GM12801 (cell line): Measurements from ENCODE around the gene TMEM255A.

Experiments used
- TF ChIP-seq, protein P1 (sequence below): IDR thresholded peaks from one replicate; pipeline ENCODE4 v1.5.1; 2011; ENCODE audit warnings: control low read depth; ENCODE audit not compliant: insufficient read length; ENCODE audit errors: extremely low read depth

The TMEM255A gene

DNA sequence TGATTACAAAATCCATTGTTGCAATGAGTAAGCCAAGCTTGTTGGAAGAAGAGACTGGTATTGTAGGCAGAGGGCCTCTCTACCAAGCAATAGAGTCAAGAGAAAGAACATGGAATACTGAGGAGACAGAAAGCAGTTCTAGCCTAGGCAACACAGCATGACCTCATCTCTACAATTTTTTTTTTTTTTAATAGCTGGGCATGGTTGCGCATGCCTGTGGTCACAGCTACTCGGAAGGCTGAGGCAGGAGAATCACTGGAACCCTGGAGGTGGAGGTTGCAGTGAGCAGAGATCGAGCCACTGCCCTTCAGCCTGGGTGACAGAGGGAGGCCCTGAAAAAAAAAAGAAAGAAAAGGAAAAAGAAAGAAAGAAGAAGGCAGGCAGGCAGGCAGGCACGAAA, 72.3 kb downstream of the TMEM255A start:
- TF ChIP-seq, protein P1, sequence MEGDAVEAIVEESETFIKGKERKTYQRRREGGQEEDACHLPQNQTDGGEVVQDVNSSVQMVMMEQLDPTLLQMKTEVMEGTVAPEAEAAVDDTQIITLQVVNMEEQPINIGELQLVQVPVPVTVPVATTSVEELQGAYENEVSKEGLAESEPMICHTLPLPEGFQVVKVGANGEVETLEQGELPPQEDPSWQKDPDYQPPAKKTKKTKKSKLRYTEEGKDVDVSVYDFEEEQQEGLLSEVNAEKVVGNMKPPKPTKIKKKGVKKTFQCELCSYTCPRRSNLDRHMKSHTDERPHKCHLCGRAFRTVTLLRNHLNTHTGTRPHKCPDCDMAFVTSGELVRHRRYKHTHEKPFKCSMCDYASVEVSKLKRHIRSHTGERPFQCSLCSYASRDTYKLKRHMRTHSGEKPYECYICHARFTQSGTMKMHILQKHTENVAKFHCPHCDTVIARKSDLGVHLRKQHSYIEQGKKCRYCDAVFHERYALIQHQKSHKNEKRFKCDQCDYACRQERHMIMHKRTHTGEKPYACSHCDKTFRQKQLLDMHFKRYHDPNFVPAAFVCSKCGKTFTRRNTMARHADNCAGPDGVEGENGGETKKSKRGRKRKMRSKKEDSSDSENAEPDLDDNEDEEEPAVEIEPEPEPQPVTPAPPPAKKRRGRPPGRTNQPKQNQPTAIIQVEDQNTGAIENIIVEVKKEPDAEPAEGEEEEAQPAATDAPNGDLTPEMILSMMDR = no peak

DNA sequence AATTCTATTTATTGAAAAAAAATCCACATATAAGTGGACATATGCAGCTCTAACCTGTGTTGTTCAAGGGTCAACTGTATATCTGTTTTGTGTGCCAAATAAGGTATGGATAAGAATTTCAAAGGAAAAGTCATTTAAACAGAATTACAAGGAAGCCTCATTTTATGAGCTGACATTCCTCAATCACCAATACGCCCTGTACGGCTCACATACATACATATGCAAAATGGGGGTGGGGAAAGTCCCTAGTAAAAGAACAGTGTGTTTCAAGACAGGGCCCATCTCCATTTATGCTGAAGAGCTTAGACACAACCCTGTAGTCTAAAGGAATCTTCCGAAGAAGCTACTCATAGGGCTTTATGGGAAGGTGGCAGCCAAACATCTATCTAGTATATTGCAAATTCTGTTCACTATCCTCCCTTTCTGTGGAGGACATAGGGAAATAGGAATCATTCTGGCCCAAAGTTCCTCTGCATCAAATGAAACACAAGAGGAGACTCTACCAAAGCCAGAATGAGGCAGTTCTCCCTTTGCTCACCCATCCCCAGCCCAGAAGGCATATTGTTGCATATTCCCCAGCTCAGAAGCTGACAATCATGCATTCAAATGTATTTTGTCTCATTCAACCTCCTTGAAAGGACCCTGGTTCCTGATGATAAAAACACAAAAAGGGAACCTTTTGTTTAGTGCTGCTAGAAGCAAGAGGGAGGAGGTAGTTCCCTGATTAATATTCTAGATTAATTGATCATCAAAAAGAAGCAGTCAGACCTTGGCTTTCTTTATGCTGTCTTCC, 74.4 kb downstream of the TMEM255A start:
- TF ChIP-seq, protein P1 = no peak

DNA sequence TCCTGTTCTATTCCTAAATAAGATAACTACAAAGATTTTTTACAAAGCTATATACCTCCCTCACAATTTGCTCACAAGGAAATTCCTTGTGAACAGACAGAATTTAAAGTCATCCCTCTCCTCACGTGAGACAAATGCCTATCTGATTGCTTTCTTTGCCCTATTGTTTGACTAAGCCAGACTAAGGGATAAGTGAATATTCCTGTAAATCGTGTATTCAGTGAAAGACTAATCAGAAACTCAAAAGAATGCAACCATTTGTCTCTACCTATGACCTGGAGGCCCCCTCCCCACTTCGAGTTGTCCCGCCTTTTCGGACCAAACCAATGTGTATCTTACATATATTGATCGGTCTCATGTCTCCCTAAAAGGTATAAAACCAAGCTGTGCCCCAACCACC, 76.0 kb downstream of the TMEM255A start:
- TF ChIP-seq, protein P1 = no peak

DNA sequence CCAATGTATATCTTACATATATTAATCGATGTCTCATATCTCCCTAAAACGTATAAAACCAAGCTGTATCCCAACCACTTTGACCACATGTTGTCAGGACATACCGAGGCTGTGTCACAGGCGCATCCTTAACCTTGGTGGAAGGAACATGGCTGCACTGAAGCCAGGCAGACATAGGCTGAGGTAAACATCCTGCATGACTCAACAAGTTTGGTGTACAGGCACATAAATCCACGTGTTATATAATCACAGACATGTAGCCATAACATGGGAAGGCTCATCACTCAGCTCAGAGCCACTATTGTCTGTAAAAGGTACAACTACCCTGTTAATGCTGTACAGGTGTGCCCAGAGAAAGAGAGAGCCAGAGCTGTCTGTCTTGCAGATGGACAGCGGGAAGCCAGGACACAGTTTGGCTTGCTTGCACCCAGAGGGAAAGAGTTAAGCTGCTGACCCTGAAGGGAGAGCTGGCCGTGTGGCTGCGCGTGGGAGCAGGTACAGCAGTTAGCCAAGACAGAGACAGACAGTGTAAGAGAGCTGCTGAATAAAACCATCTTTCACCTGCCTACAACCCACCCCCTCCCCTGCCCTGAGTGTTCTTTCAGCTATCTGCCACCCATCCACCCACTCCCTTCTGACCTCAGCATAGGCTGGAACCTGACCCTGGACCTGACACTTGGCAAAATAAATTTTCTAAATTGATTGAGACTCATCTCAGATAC, 82.9 kb downstream of the TMEM255A start:
- TF ChIP-seq, protein P1 = no peak

DNA sequence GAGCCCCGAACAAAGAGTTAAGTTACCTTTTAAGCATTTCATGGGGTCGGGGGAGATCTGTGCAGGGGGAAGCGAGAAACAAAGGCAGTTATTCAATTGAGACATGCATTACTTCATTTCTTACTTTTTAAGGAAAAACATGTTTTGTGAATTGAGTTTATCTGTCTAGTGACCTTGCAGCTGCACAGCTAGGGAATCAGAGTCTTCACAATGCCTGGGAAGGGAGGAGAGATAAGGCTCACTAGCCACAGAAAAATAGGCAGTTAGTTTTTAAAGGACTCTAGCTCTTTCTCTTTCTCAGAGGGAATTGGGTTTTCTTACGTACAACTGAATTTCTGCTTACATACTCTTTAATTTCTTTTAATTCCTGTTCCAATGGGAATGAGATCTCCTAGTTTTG, 86.9 kb downstream of the TMEM255A start:
- TF ChIP-seq, protein P1 = no peak

DNA sequence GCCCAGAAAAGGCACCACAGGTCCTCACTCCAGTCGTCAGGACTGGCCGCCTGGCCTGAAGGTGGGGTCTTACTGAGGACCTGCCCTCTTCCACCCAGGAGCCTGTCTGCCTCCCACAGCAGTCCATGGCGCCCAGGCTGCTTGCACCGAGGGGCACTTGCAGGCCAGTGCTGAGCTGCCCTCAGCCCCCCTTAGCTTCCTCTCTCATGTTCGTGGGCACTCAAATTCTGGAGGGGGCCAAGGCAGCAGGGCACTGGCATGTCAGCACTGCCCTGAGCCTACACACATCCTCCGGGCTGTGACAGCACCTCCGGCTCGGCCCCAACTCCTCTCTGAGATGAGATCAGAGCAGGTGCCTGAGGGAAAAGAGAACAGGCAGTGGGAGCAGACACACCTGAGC, 87.9 kb downstream of the TMEM255A start:
- TF ChIP-seq, protein P1 = no peak

DNA sequence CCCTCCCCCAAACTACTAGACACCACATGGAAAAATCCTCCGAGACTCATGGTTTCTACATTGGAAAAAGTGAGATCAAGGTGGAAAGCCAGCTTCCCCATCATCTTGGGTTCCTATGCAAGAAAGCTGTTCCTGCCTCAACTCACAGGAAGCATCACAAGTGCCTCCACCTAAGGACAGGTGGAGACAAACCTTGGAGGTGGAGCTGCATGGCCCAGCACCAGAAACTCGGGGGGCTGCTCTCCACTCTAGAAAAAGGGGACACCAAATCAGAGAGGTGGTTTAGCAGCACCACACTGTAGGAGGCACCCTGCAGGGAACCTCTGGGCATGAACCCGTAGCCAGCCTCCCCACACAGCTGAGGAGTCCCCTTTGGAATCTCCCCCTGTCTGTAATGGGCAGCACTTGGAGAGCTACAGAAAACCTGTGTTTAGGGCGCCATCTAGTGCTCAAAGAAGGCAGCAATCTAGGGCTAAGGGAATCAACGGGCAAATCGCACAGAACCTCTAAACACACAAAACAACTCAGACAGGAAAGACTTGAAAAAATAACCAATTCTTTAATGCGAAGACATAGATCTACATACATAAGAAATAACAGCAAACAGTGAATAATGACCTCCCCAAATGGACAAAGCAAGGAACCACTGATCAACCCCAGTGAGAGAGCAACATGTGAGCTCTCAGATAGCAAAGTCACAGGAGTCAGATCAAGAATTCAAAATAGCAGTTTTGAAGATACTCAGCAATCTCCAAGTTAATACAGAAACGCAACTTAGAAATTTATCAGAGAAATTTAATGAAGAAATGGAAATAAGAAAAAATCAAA, 97.6 kb downstream of the TMEM255A start:
- TF ChIP-seq, protein P1 = no peak
